HUDEP-2 (cell line): Measurements from ENCODE around the gene KCNK5.

Experiments
- DNase-seq, 76 experiments: peaks; one replicate each; lab custom pipeline; 2025; ENCODE audit not compliant: unreplicated experiment in 76 of 76; lab: John Stamatoyannopoulos, UW

The KCNK5 gene

GRCh38 chr6:39228992-39229767 lies at the start of gene KCNK5:
Gene KCNK5, minus strand, starts transcription at chr6:39229475. Its CDS starts 364 bp downstream, at chr6:39229111.
- peak in 73 of 76 experiments; percentile 51 to 96 (median 89) for DNase-seq

- DNase-seq: no peak
Measured at GRCh38 chr6:39276379-39276995, 47.2 kb upstream of the KCNK5 start.

- no peak for DNase-seq
Measured at GRCh38 chr6:39274903-39275302, 45.6 kb upstream of the KCNK5 start.

- no peak for DNase-seq
Measured at GRCh38 chr6:39274471-39274870, 45.2 kb upstream of the KCNK5 start.

GRCh38 chr6:39273406-39273821 lies 44.1 kb upstream of the KCNK5 start:
- DNase-seq: no peak

GRCh38 chr6:39269961-39270360 lies 40.7 kb upstream of the KCNK5 start:
- DNase-seq: no peak

- DNase-seq: no peak
Measured at GRCh38 chr6:39268721-39269120, 39.4 kb upstream of the KCNK5 start.

- DNase-seq: no peak
Measured at GRCh38 chr6:39268171-39268570, 38.9 kb upstream of the KCNK5 start.

GRCh38 chr6:39266782-39267355 lies 37.6 kb upstream of the KCNK5 start:
- DNase-seq: no peak

- no peak for DNase-seq
Measured at GRCh38 chr6:39266375-39266774, 37.1 kb upstream of the KCNK5 start.

GRCh38 chr6:39263303-39264037 lies 34.2 kb upstream of the KCNK5 start:
- no peak for DNase-seq

- DNase-seq: no peak
Measured at GRCh38 chr6:39261751-39262150, 32.5 kb upstream of the KCNK5 start.

- DNase-seq: no peak
Measured at GRCh38 chr6:39260953-39261352, 31.7 kb upstream of the KCNK5 start.

GRCh38 chr6:39260456-39260855 lies 31.2 kb upstream of the KCNK5 start:
- no peak for DNase-seq

- DNase-seq: no peak
Measured at GRCh38 chr6:39256294-39256940, 27.1 kb upstream of the KCNK5 start.

- no peak for DNase-seq
Measured at GRCh38 chr6:39254999-39255535, 25.8 kb upstream of the KCNK5 start.

- DNase-seq: no peak
Measured at GRCh38 chr6:39251406-39251805, 22.1 kb upstream of the KCNK5 start.

- no peak for DNase-seq
Measured at GRCh38 chr6:39250507-39250906, 21.2 kb upstream of the KCNK5 start.

- no peak for DNase-seq
Measured at GRCh38 chr6:39249278-39249677, 20.0 kb upstream of the KCNK5 start.

GRCh38 chr6:39247667-39248194 lies 18.5 kb upstream of the KCNK5 start:
- no peak for DNase-seq
